A549 (cell line): ENCODE results near the gene GUCY2D.

Source experiments
- BHLHE40 ChIP-seq: IDR thresholded peaks from 2 replicates; pipeline ENCODE4 v1.6.1; 2012; ENCODE audit warnings: low read depth, low read length, inconsistent platforms
- CBX2 ChIP-seq: fragments of 200-600 bp; sonication (generic); IDR thresholded peaks from 2 replicates; pipeline ENCODE4 v1.6.1; 2016; ENCODE audit warnings: low read depth, mild to moderate bottlenecking, borderline replicate concordance
- CEBPB ChIP-seq, 2 experiments: fragments of >200 bp in 1 of 2; sonication (Bioruptor Twin) in 1 of 2; formaldehyde crosslinking in 1 of 2; IDR thresholded peaks; 2 replicates each; pipeline ENCODE4 v1.6.1; 2012 to 2016
- POLR2A ChIP-seq: IDR thresholded peaks from 2 replicates; pipeline ENCODE4 v1.6.1; 2012; ENCODE audit warnings: mild to moderate bottlenecking, low read length
- RAD21 ChIP-seq, 2 experiments: fragments of >200 bp in 1 of 2; sonication (Bioruptor Twin) in 1 of 2; formaldehyde crosslinking in 1 of 2; IDR thresholded peaks in 1 of 2; conservative IDR thresholded peaks in 1 of 2; 2 replicates in 1 of 2; 3 replicates in 1 of 2; pipeline ENCODE4 v1.6.1; 2012 to 2018; ENCODE audit warnings: inconsistent platforms in 1 of 2
- ZC3H11A ChIP-seq: fragments of 450-650 bp; IDR thresholded peaks from 2 replicates; pipeline ENCODE4 v1.6.1; 2014; ENCODE audit warnings: antibody characterized with exemption, mild to moderate bottlenecking
- TF ChIP-seq, protein P1 (sequence below): fragments of >200 bp; sonication (Bioruptor Twin); formaldehyde crosslinking; IDR thresholded peaks from 3 replicates; pipeline ENCODE4 v1.5.1; 2016

DNA sequence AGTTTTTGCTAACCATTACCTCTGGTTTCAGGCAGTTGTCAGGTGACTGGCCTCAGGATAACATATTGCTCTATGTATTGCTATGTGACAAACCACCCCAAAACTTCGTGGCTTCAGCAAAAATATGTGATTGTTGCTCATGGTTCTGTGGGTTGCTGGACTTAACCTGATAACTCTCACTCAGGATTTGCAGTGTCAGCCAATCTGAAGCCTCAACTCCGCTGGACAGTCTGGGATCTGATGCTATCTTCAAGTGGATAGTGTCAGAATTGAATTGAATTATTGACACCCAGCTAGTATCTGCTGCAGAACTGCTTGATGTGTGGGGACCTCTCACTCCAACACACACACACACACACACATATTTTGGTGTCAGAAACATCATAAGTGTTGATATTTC, 34.7 kb upstream of the GUCY2D start:
- TF ChIP-seq RAD21 (conservative IDR thresholded peaks at IDR 0.05 in 1 of 2, IDR thresholded peaks at IDR 0.05 in 1 of 2) (no peak), ZC3H11A (no peak), POLR2A (no peak), CEBPB (IDR thresholded peaks at IDR 0.05) (no peak), BHLHE40 (no peak), CBX2 (no peak)
- TF ChIP-seq, protein P1, sequence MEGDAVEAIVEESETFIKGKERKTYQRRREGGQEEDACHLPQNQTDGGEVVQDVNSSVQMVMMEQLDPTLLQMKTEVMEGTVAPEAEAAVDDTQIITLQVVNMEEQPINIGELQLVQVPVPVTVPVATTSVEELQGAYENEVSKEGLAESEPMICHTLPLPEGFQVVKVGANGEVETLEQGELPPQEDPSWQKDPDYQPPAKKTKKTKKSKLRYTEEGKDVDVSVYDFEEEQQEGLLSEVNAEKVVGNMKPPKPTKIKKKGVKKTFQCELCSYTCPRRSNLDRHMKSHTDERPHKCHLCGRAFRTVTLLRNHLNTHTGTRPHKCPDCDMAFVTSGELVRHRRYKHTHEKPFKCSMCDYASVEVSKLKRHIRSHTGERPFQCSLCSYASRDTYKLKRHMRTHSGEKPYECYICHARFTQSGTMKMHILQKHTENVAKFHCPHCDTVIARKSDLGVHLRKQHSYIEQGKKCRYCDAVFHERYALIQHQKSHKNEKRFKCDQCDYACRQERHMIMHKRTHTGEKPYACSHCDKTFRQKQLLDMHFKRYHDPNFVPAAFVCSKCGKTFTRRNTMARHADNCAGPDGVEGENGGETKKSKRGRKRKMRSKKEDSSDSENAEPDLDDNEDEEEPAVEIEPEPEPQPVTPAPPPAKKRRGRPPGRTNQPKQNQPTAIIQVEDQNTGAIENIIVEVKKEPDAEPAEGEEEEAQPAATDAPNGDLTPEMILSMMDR, result no peak
